ENCODE measurements around the gene SECISBP2.

DNA sequence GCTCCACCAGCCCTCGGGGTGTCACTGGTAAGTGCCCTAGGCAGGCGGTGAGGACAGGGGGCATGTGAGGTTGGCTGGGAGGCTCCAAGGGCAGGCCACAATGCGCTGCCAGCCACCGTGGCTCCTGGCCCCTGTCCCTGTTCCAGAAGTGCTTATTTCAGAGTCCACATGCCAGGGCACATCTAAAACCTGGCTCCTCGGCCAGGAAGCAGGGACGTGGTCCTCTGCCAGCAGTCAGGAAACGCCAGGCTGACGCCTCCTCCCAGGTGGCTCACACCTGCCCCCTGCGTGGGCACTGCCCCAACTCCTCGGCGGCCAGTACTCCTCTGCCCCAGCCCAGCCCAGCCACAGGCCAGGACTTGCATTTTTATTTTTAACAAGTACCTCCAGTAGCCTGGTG is 68.5 kb downstream of the SECISBP2 start:
- no peak for TF ChIP-seq POLR2A (IDR thresholded peaks at IDR 0.05)
- TF ChIP-seq, protein P1, sequence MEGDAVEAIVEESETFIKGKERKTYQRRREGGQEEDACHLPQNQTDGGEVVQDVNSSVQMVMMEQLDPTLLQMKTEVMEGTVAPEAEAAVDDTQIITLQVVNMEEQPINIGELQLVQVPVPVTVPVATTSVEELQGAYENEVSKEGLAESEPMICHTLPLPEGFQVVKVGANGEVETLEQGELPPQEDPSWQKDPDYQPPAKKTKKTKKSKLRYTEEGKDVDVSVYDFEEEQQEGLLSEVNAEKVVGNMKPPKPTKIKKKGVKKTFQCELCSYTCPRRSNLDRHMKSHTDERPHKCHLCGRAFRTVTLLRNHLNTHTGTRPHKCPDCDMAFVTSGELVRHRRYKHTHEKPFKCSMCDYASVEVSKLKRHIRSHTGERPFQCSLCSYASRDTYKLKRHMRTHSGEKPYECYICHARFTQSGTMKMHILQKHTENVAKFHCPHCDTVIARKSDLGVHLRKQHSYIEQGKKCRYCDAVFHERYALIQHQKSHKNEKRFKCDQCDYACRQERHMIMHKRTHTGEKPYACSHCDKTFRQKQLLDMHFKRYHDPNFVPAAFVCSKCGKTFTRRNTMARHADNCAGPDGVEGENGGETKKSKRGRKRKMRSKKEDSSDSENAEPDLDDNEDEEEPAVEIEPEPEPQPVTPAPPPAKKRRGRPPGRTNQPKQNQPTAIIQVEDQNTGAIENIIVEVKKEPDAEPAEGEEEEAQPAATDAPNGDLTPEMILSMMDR (IDR thresholded peaks at IDR 0.05) = no peak
